ENCODE results near the gene CDC42BPB. TPM values are rescaled to one million over a fixed set of nuclear protein-coding genes. Genes with fewer than 3 reads are reported as not detected.

CDC42BPB gene
- total and polyA plus RNA-seq, 2 of the 13 experiments (the other 11 are each of a cell fraction or from before 2014, with no cell fraction given), result 19.7 to 32.3 TPM

- TF ChIP-seq, protein P1, sequence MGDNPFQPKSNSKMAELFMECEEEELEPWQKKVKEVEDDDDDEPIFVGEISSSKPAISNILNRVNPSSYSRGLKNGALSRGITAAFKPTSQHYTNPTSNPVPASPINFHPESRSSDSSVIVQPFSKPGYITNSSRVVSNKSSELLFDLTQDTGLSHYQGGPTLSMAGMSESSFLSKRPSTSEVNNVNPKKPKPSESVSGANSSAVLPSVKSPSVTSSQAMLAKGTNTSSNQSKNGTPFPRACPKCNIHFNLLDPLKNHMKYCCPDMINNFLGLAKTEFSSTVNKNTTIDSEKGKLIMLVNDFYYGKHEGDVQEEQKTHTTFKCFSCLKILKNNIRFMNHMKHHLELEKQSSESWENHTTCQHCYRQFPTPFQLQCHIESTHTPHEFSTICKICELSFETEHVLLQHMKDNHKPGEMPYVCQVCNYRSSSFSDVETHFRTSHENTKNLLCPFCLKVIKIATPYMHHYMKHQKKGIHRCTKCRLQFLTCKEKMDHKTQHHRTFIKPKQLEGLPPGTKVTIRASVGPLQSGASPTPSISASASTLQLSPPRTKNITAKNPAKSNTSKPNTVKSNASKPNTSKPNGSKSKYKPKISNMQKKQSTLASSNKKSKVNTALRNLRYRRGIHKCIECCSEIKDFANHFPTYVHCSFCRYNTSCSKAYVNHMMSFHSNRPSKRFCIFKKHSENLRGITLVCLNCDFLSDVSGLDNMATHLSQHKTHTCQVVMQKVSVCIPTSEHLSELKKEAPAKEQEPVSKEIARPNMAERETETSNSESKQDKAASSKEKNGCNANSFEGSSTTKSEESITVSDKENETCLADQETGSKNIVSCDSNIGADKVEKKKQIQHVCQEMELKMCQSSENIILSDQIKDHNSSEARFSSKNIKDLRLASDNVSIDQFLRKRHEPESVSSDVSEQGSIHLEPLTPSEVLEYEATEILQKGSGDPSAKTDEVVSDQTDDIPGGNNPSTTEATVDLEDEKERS (CRISPR knock-in tag; IDR thresholded peaks at IDR 0.05), result no peak
- TF ChIP-seq, protein P2, sequence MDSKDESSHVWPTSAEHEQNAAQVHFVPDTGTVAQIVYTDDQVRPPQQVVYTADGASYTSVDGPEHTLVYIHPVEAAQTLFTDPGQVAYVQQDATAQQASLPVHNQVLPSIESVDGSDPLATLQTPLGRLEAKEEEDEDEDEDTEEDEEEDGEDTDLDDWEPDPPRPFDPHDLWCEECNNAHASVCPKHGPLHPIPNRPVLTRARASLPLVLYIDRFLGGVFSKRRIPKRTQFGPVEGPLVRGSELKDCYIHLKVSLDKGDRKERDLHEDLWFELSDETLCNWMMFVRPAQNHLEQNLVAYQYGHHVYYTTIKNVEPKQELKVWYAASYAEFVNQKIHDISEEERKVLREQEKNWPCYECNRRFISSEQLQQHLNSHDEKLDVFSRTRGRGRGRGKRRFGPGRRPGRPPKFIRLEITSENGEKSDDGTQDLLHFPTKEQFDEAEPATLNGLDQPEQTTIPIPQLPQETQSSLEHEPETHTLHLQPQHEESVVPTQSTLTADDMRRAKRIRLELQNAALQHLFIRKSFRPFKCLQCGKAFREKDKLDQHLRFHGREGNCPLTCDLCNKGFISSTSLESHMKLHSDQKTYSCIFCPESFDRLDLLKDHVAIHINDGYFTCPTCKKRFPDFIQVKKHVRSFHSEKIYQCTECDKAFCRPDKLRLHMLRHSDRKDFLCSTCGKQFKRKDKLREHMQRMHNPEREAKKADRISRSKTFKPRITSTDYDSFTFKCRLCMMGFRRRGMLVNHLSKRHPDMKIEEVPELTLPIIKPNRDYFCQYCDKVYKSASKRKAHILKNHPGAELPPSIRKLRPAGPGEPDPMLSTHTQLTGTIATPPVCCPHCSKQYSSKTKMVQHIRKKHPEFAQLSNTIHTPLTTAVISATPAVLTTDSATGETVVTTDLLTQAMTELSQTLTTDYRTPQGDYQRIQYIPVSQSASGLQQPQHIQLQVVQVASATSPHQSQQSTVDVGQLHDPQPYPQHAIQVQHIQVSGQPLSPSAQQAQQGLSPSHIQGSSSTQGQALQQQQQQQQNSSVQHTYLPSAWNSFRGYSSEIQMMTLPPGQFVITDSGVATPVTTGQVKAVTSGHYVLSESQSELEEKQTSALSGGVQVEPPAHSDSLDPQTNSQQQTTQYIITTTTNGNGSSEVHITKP (CRISPR knock-in tag; IDR thresholded peaks at IDR 0.05; ENCODE audit: low read depth), result no peak
- TF ChIP-seq ZFP62 (CRISPR knock-in tag; IDR thresholded peaks at IDR 0.05), result no peak
- no peak for TF ChIP-seq TBP (CRISPR knock-in tag; IDR thresholded peaks at IDR 0.05)
- TF ChIP-seq ZSCAN30 (CRISPR knock-in tag; IDR thresholded peaks at IDR 0.05), result no peak
- TF ChIP-seq ZSCAN21 (CRISPR knock-in tag; IDR thresholded peaks at IDR 0.05; ENCODE audit: borderline replicate concordance), result no peak
- no peak for TF ChIP-seq PAF1 (CRISPR knock-in tag; IDR thresholded peaks at IDR 0.05)
- TF ChIP-seq SALL1 (CRISPR knock-in tag; IDR thresholded peaks at IDR 0.05), result peak; percentile 25; the same call in 1 of the 2 replicates
- TF ChIP-seq ZNF768 (CRISPR knock-in tag; IDR thresholded peaks at IDR 0.05), result no peak
- no peak for TF ChIP-seq CBX5 (CRISPR knock-in tag; IDR thresholded peaks at IDR 0.05; ENCODE audit: borderline replicate concordance)
- no peak for TF ChIP-seq REPIN1 (CRISPR knock-in tag; IDR thresholded peaks at IDR 0.05; ENCODE audit: borderline replicate concordance, low read depth)
- TF ChIP-seq ZBTB25 (CRISPR knock-in tag; IDR thresholded peaks at IDR 0.05), result peak; percentile 48; the same call in 1 of the 2 replicates
- 0 out of 2 replicates have a peak, but pooled peaks have one; percentile 10 for TF ChIP-seq ETV5 (CRISPR knock-in tag; IDR thresholded peaks at IDR 0.05; ENCODE audit: borderline replicate concordance)
- TF ChIP-seq, protein P3, sequence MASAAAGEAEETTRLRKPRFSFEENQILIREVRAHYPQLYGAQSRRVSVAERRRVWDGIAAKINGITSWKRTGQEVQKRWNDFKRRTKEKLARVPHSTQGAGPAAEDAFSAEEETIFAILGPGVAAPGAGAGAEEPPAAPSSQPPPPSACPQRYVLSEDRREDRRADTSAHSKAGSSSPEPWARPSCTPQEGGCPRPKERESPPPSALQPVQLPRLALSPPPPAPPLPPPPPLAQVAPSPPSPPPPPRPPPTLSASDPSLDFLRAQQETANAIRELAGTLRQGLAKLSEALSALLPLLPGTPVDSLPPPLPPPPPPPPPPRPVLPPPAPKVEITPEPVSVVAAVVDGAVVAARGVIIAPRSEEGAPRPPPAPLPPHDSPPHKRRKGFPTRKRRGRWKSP (CRISPR knock-in tag; IDR thresholded peaks at IDR 0.05), result no peak
- no peak for TF ChIP-seq ARHGAP35 (CRISPR knock-in tag; IDR thresholded peaks at IDR 0.05; ENCODE audit: borderline replicate concordance)
- TF ChIP-seq MAZ (IDR thresholded peaks at IDR 0.05; ENCODE audit: borderline replicate concordance, low read depth, low read length), result no peak
- 0 out of 2 replicates have a peak, but pooled peaks have one; percentile 27 for TF ChIP-seq MAZ (CRISPR knock-in tag; IDR thresholded peaks at IDR 0.05; ENCODE audit: low read depth)
- peak; percentile 46; the same call in 1 of the 2 replicates for TF ChIP-seq KDM2A (CRISPR knock-in tag; IDR thresholded peaks at IDR 0.05; ENCODE audit: borderline replicate concordance, low read depth)
- TF ChIP-seq, protein P4, sequence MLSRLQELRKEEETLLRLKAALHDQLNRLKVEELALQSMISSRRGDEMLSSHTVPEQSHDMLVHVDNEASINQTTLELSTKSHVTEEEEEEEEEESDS (CRISPR knock-in tag; IDR thresholded peaks at IDR 0.05; ENCODE audit: borderline replicate concordance), result no peak
Observed at GRCh38 chr14:103078420-103078749, 21.0 kb upstream of the CDC42BPB start (continued).
